H1 (cell line): ENCODE results near the gene CNPY4. TPM values are rescaled to one million over a fixed set of nuclear protein-coding genes. Genes with fewer than 3 reads are reported as not detected.

ENCODE experiments used
- CTCF ChIA-PET: fragments of 300-600 bp; sonication (Branson Sonifier 250); formaldehyde crosslinking; loops from one replicate; lab custom pipeline; 2021; ENCODE audit not compliant: partially characterized antibody; lab: Charles Lee
- POLR2A ChIA-PET: fragments of 300-600 bp; sonication (Branson Sonifier 250); formaldehyde crosslinking; loops from one replicate; lab custom pipeline; 2021; ENCODE audit warnings: inconsistent platforms; ENCODE audit not compliant: partially characterized antibody; lab: Charles Lee
- DNase-seq, 2 experiments: peaks; one replicate each; pipeline versions ENCODE4 v3.0.0 to v3.0.0-alpha.2; 2010 to 2022; ENCODE audit warnings: low spot score in 2 of 2, low read depth in 1 of 2, mixed read lengths in 1 of 2
- FAIRE-seq: peaks from 2 replicates; lab custom pipeline; 2011; peaks lifted over from hg19 to GRCh38; lab: Jason Lieb, UNC
- H2AFZ ChIP-seq: 2 replicates; pipeline ENCODE4 v1.8.1; 2012; ENCODE audit warnings: low read length, inconsistent platforms
- H2AK5ac ChIP-seq: 2 replicates; pipeline ENCODE4 v1.6.1; 2013; ENCODE audit warnings: low read depth, low read length
- H2BK120ac ChIP-seq: replicated peaks from 2 replicates; pipeline ENCODE3; 2013; ENCODE audit warnings: low read depth, low read length, inconsistent platforms
- H2BK12ac ChIP-seq: 2 replicates; pipeline ENCODE4 v1.6.1; 2013; ENCODE audit warnings: low read depth, low read length
- H2BK15ac ChIP-seq: 2 replicates; pipeline ENCODE4 v1.6.1; 2013; ENCODE audit warnings: low read length
- H2BK20ac ChIP-seq: 2 replicates; pipeline ENCODE4 v1.6.1; 2013; ENCODE audit warnings: low read length
- H2BK5ac ChIP-seq: 2 replicates; pipeline ENCODE4 v1.6.1; 2013; ENCODE audit warnings: low read depth, low read length
- H3K14ac ChIP-seq: 2 replicates; pipeline ENCODE4 v1.6.1; 2013; ENCODE audit warnings: inconsistent platforms; ENCODE audit not compliant: insufficient read length
- H3K18ac ChIP-seq: 2 replicates; pipeline ENCODE4 v1.6.1; 2013; ENCODE audit warnings: low read length; ENCODE audit errors: extremely low read depth
- H3K23ac ChIP-seq: 2 replicates; pipeline ENCODE4 v1.6.1; 2013; ENCODE audit warnings: inconsistent platforms; ENCODE audit not compliant: insufficient read length
- H3K23me2 ChIP-seq: 2 replicates; pipeline ENCODE4 v1.6.1; 2013; ENCODE audit warnings: low read depth, low read length
- H3K27ac ChIP-seq: 2 replicates; pipeline ENCODE4 v1.6.1; 2011; ENCODE audit warnings: low read depth, low read length, inconsistent platforms
- H3K27me3 ChIP-seq, 4 experiments: replicated peaks in 1 of 4; 1 replicate in 1 of 4; 2 replicates in 3 of 4; pipeline versions ENCODE4 v1.6.1 to v1.8.1; 2011 to 2013; ENCODE audit warnings: low read length in 3 of 4, mild to moderate bottlenecking in 3 of 4, inconsistent platforms in 2 of 4, mixed read lengths in 2 of 4, moderate library complexity in 1 of 4; ENCODE audit not compliant: control insufficient read depth in 3 of 4, insufficient read depth in 3 of 4; ENCODE audit errors: extremely low read depth in 1 of 4
- H3K36me3 ChIP-seq, 4 experiments: 2 replicates each; pipeline versions ENCODE4 v1.6.1 to v1.8.1; 2011 to 2013; ENCODE audit warnings: mild to moderate bottlenecking in 4 of 4, low read length in 3 of 4, moderate library complexity in 2 of 4, control low read depth in 1 of 4, inconsistent platforms in 1 of 4; ENCODE audit not compliant: insufficient read depth in 4 of 4, control insufficient read depth in 2 of 4
- H3K4ac ChIP-seq: replicated peaks from 2 replicates; pipeline ENCODE3; 2013; ENCODE audit warnings: low read length, low read depth, mixed read lengths, inconsistent platforms; ENCODE audit not compliant: insufficient read length
- H3K4me1 ChIP-seq, 4 experiments: replicated peaks in 1 of 4; 1 replicate in 1 of 4; 2 replicates in 3 of 4; pipeline versions ENCODE4 v1.6.1 to v1.8.1; 2011 to 2013; ENCODE audit warnings: low read length in 3 of 4, inconsistent platforms in 2 of 4, mixed read lengths in 1 of 4; ENCODE audit not compliant: insufficient read depth in 4 of 4, control insufficient read depth in 3 of 4
- H3K4me2 ChIP-seq, 2 experiments: 2 replicates each; pipeline versions ENCODE4 v1.6.1 to v1.8.1; 2011 to 2013; ENCODE audit warnings: low read depth in 2 of 2, low read length in 2 of 2, control low read depth in 1 of 2, inconsistent platforms in 1 of 2, mild to moderate bottlenecking in 1 of 2; ENCODE audit not compliant: insufficient read depth in 1 of 2
- H3K4me3 ChIP-seq, 4 experiments: fragments of 200-600, 300-600 bp in 1 of 4; sonication (generic), shearing (Covaris generic), sonication (Bioruptor Twin) in 1 of 4; 2 replicates each; pipeline versions ENCODE4 v1.5.1 to v1.8.1; 2011 to 2016; ENCODE audit warnings: low read length in 4 of 4, low read depth in 3 of 4, control low read depth in 2 of 4, inconsistent platforms in 2 of 4, mild to moderate bottlenecking in 2 of 4, mixed read lengths in 1 of 4, moderate library complexity in 1 of 4; ENCODE audit not compliant: insufficient read depth in 2 of 4; ENCODE audit errors: extremely low read depth in 1 of 4
- H3K56ac ChIP-seq: replicated peaks from 2 replicates; pipeline ENCODE3; 2013; ENCODE audit warnings: low read depth, mild to moderate bottlenecking, mixed read lengths, low read length, inconsistent platforms; ENCODE audit not compliant: insufficient read length
- H3K79me1 ChIP-seq: 2 replicates; pipeline ENCODE4 v1.6.1; 2013; ENCODE audit warnings: low read depth, low read length, control low read depth
- H3K79me2 ChIP-seq, 2 experiments: 2 replicates each; pipeline versions ENCODE4 v1.6.1 to v1.8.1; 2012 to 2013; ENCODE audit warnings: low read length in 2 of 2, mild to moderate bottlenecking in 2 of 2, inconsistent platforms in 1 of 2; ENCODE audit not compliant: insufficient read depth in 2 of 2, control insufficient read depth in 1 of 2
- H3K9ac ChIP-seq, 4 experiments: replicated peaks in 1 of 4; 1 replicate in 1 of 4; 2 replicates in 3 of 4; pipeline versions ENCODE4 v1.6.1 to v1.8.1; 2011 to 2013; ENCODE audit warnings: low read depth in 3 of 4, low read length in 3 of 4, control low read depth in 2 of 4, mild to moderate bottlenecking in 2 of 4, moderate library complexity in 2 of 4, inconsistent platforms in 1 of 4; ENCODE audit errors: extremely low read depth in 1 of 4
- H3K9me3 ChIP-seq, 2 experiments: 2 replicates each; pipeline versions ENCODE4 v1.6.1 to v1.8.1; 2012 to 2013; ENCODE audit warnings: mild to moderate bottlenecking in 2 of 2, moderate library complexity in 2 of 2, control low read depth in 1 of 2, inconsistent platforms in 1 of 2, low read depth in 1 of 2, low read length in 1 of 2, mixed read lengths in 1 of 2; ENCODE audit not compliant: insufficient read depth in 2 of 2
- H4K20me1 ChIP-seq, 2 experiments: replicated peaks in 1 of 2; 2 replicates each; pipeline versions ENCODE3 to v1.8.1; 2011 to 2013; ENCODE audit warnings: inconsistent platforms in 2 of 2, low read length in 2 of 2, mild to moderate bottlenecking in 1 of 2; ENCODE audit not compliant: insufficient read depth in 2 of 2, control insufficient read depth in 1 of 2
- H4K5ac ChIP-seq: 2 replicates; pipeline ENCODE4 v1.6.1; 2013; ENCODE audit warnings: low read length, low read depth, mixed read lengths, inconsistent platforms; ENCODE audit not compliant: insufficient read length
- H4K8ac ChIP-seq: 2 replicates; pipeline ENCODE4 v1.8.0; 2013; ENCODE audit warnings: mild to moderate bottlenecking, moderate library complexity, low read length, inconsistent platforms; ENCODE audit not compliant: insufficient read depth; ENCODE audit errors: extremely low read depth
- H4K91ac ChIP-seq: replicated peaks from 2 replicates; pipeline ENCODE3; 2013; ENCODE audit warnings: low read length, mixed read lengths, inconsistent platforms; ENCODE audit not compliant: insufficient read length
- BCL11A ChIP-seq, 2 experiments: IDR thresholded peaks; one replicate each; pipeline ENCODE4 v1.6.1; 2011; ENCODE audit warnings: low read depth in 2 of 2, low read length in 2 of 2, mild to moderate bottlenecking in 2 of 2
- POLR2A ChIP-seq, 2 experiments: IDR thresholded peaks; 1 replicate in 1 of 2; 2 replicates in 1 of 2; pipeline ENCODE4 v1.6.1; 2011; ENCODE audit warnings: low read depth in 2 of 2, low read length in 2 of 2, mild to moderate bottlenecking in 2 of 2; ENCODE audit errors: control extremely low read depth in 1 of 2
- TAF1 ChIP-seq: IDR thresholded peaks from 2 replicates; pipeline ENCODE4 v1.6.1; 2011; ENCODE audit warnings: mild to moderate bottlenecking, low read depth, low read length
- TBP ChIP-seq: IDR thresholded peaks from 2 replicates; pipeline ENCODE4 v1.6.1; 2011; ENCODE audit warnings: low read depth, low read length, improper control_type of control experiment
- TEAD4 ChIP-seq: IDR thresholded peaks from 2 replicates; pipeline ENCODE4 v1.6.1; 2012; ENCODE audit warnings: low read depth, low read length, inconsistent platforms, mixed read lengths
- WGBS, 2 experiments: shearing (Covaris generic) in 1 of 2; methylation state at CpG; one replicate each; pipeline versions ENCODE4 v1.1.6 to v1.1.7; 2013 to 2015; ENCODE audit warnings: low lambda C conversion rate in 2 of 2, mixed read lengths in 2 of 2, inconsistent platforms in 1 of 2, low coverage in 1 of 2, missing lambda C conversion rate in 1 of 2; ENCODE audit not compliant: insufficient replicate concordance in 2 of 2, insufficient coverage in 1 of 2, insufficient read length in 1 of 2; ENCODE audit errors: extremely low coverage in 1 of 2, missing lambda C conversion rate in 1 of 2; 5-methylcytosine and 5-hydroxymethylcytosine counted together
- polyA plus RNA-seq, 7 experiments: library from polyadenylated mRNA; depleted of rRNA in 3 of 7; stranded (reverse) in 5 of 7; unstranded in 2 of 7; fragments of >200 nt in 5 of 7; fragments of 200-250 nt in 2 of 7; gene quantifications; 1 replicate in 5 of 7; 2 replicates in 1 of 7; 4 replicates in 1 of 7; pipeline versions ENCODE4 v1.2.1 to v1.2.3, GENCODE V29; 2011 to 2013; ENCODE audit warnings: missing spikeins in 2 of 7, mixed read lengths in 2 of 7
- total RNA-seq: library from RNA; stranded (reverse); fragmentation: NEBNext Ultra II Directional; extraction: Animal tissue kit (Norgen Biotek cat#: 25700); gene quantifications from 2 replicates; pipeline ENCODE4 v1.2.1, GENCODE V29; 2021

Gene CNPY4
- total and polyA plus RNA-seq, 2 of the 8 experiments (the other 6 are each of a cell fraction or from before 2014, with no cell fraction given): 10.2 to 15.3 TPM

DNA sequence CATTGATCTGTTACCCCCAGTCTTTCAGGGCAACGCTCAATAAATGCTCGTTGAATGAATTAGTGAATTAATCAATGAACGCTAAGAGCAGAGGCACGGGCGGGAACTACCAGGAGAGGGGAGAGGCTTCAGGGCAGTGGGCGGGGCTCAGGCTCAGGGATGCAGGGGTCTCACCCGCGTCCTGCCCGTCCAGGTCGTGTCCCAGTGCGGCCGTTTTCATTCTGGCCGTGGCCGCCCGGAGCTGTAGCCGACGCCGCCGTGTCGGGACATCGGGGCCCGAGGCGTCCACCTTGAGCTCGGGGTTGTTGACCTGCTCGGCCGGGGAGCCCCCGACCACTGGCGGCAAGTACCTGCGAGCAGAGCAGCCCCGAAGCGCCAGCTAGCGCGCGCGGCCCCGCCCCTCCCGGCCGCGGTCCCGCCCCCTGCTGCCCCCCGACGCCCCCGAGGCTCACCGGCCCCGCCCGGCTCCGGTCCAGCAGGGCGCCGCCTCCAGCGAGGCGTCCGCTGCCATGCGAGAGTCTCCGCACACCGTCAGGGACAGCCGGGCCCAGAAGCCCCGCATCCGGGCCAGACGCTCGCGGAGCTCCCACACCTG is 51.8 kb downstream of the CNPY4 start:
- Histone ChIP-seq H2BK12ac (no peak overlapping the region), H4K5ac (no peak overlapping the region), H3K4ac (no peak overlapping the region), H3K9me3 (no peaks in the 10 kb centered on the region), H3K18ac (no peak overlapping the region; the same call in none of the 2 replicates), H4K91ac (no peak overlapping the region), H3K4me3 (peak overlapping the region; percentile 47 to 67 (median 56)), H3K9ac (0 out of 7 replicates have a peak overlapping the region, but pooled peaks of 1 of the 4 experiments have one; percentile 13), H3K4me2 (peak overlapping the region; percentile 76 to 81), H3K27me3 (peaks cover 0 to 10% (median 2%) of the 10 kb centered on the region in 4 experiments; a peak in 2 of 7 replicates), H3K23ac (no peak overlapping the region), H2AFZ (no peak overlapping the region), H2BK15ac (no peak overlapping the region), H4K8ac (no peak overlapping the region), H3K4me1 (peaks cover 11 to 30% (median 19%) of the 10 kb centered on the region in 4 experiments), H3K36me3 (peaks cover 0 to 8% (median 1%) of the 10 kb centered on the region in 4 experiments; a peak in 3 of 8 replicates), H3K79me1 (no peaks in the 10 kb centered on the region; the same call in none of the 2 replicates), H3K56ac (no peak overlapping the region), H2BK20ac (no peak overlapping the region), H3K79me2 (peaks cover 0 to 2% of the 10 kb centered on the region in 2 experiments; a peak in 2 of 4 replicates), H2BK120ac (no peak overlapping the region), H3K23me2 (peaks cover 14% of the 10 kb centered on the region; the same call in 1 of the 2 replicates), H3K14ac (no peak overlapping the region), H2AK5ac (no peak overlapping the region), H4K20me1 (peaks cover 0 to 15% of the 10 kb centered on the region in 2 experiments), H2BK5ac (no peak overlapping the region; the same call in 1 of the 2 replicates), H3K27ac (no peak overlapping the region)
- 8% methylated on average over 28 of the region's 61 CpGs; no CpG with 5 or more reads in 1 of the 2 experiments for WGBS, 2 experiments
- ChIA-PET POLR2A (interaction anchor here (0.7 to 11.0 kb wide), 12 partner anchors 8 to 84 kb away, joined by 3 to 145 read pairs (median 4); partner anchors contain the start of genes AP4M1, LAMTOR4, MBLAC1 and MCM7), CTCF (interaction anchor here (0.8 to 11.2 kb wide), 5 partner anchors 11 to 47 kb away, joined by 3 to 94 read pairs (median 3); no protein-coding TSS in a partner anchor)
- FAIRE-seq (no peak), DNase-seq (peak in 1 of 2 experiments; percentile 84)
- TF ChIP-seq POLR2A (IDR thresholded peaks at IDR 0.05; ENCODE audit: control extremely low read depth in 1 of 2, low read depth in 2 of 2, low read length in 2 of 2): 0 out of 3 replicates have a peak, but pooled peaks of 1 of the 2 experiments have one; percentile 38
- TF ChIP-seq TEAD4: no peak
- no peak for TF ChIP-seq BCL11A (IDR thresholded peaks at IDR 0.05; ENCODE audit: low read depth in 2 of 2, low read length in 2 of 2)
- TF ChIP-seq TAF1: peak; percentile 64; the same call in 1 of the 2 replicates
- 0 out of 2 replicates have a peak, but pooled peaks have one; percentile 33 for TF ChIP-seq TBP
